ENCODE measurements around the gene TSACC.

The TSACC gene

GRCh38 chr1:156391366-156391677 is 53.0 kb downstream of the TSACC start:
- no peak for DNase-seq (ENCODE audit: insufficient read length, low spot score)
- no peak for FAIRE-seq

DNA sequence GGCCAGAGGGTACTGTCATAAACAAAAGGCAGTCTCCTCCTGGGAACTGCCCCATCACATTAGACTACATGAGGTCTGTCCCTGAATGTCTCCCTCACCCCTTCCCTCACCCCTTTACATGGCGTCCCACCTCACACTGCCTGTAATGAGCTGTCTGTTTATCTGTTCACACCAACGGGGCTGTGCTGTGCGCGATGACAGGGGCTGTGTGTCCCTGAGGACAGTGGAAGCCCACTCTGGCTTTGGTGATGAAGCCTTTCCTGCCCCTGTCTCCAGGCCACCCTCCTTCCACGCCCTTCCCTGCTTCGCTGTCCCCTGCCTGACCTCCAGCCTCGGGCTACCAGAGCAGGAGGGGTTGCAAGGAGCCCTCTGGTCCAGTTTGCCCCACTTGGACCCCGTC is 53.4 kb downstream of the TSACC start:
- FAIRE-seq: no peak

GRCh38 chr1:156392452-156392853 is 54.1 kb downstream of the TSACC start:
- no peak for FAIRE-seq
- DNase-seq (ENCODE audit: insufficient read length, low spot score): no peak

More for the DNA sequence above, 53.4 kb downstream of the TSACC start:
- DNase-seq (ENCODE audit: insufficient read length, low spot score): no peak

DNA sequence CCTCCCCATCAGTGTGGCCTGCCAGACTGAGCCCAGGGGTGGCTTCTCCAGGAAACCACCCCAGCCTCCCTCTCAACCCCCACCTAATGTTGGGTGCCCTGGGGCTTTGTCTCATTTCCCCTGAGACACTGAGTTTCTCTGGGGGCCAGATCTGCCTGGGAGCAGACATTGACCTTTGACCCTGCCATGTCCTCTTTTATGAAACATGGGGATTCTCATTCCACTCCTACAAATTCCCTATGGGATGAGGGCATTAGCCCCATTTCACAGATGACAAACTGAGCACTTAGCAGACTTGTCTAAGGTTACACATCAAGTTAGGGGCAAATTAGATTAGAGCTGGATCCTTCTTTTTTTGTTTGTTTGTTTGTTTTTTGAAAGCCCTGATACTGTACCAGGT is 54.8 kb downstream of the TSACC start:
- DNase-seq (ENCODE audit: insufficient read length, low spot score) (no peak), FAIRE-seq (no peak)

- DNase-seq (ENCODE audit: insufficient read length, low spot score) (no peak), FAIRE-seq (no peak)
These were observed 55.8 kb downstream of the TSACC start for GRCh38 chr1:156394082-156394481.

- FAIRE-seq (no peak), DNase-seq (ENCODE audit: insufficient read length, low spot score) (no peak)
These were observed 56.6 kb downstream of the TSACC start for GRCh38 chr1:156394835-156395461.
